ENCODE results near the gene RNF14.

DNA sequence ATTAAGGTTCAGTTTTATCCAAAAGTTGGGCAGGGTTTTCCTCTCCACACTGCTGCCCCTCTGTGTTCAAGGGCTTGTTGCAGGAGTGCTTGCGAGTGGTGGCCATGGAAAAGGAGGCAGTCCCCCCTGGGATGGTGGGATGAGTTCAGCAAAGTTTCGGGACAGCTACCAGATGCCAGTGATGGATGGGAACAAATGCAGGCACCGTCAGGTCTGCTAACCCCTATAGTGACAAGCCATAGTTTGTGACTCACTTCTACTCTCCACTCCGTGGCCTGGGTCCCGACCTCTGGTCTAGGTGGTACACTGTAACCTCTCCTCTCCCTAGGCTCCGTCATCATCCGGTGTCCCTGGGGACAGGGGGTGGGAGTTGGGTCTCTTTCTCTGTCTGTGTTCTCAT lies 3.8 kb upstream of the RNF14 start:
- TF ChIP-seq, protein P1, sequence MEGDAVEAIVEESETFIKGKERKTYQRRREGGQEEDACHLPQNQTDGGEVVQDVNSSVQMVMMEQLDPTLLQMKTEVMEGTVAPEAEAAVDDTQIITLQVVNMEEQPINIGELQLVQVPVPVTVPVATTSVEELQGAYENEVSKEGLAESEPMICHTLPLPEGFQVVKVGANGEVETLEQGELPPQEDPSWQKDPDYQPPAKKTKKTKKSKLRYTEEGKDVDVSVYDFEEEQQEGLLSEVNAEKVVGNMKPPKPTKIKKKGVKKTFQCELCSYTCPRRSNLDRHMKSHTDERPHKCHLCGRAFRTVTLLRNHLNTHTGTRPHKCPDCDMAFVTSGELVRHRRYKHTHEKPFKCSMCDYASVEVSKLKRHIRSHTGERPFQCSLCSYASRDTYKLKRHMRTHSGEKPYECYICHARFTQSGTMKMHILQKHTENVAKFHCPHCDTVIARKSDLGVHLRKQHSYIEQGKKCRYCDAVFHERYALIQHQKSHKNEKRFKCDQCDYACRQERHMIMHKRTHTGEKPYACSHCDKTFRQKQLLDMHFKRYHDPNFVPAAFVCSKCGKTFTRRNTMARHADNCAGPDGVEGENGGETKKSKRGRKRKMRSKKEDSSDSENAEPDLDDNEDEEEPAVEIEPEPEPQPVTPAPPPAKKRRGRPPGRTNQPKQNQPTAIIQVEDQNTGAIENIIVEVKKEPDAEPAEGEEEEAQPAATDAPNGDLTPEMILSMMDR (tag by site-specific recombination; IDR thresholded peaks at IDR 0.05) = no peak
- no peak for TF ChIP-seq ZNF248 (tag by site-specific recombination; IDR thresholded peaks at IDR 0.05)
- TF ChIP-seq, protein P2, sequence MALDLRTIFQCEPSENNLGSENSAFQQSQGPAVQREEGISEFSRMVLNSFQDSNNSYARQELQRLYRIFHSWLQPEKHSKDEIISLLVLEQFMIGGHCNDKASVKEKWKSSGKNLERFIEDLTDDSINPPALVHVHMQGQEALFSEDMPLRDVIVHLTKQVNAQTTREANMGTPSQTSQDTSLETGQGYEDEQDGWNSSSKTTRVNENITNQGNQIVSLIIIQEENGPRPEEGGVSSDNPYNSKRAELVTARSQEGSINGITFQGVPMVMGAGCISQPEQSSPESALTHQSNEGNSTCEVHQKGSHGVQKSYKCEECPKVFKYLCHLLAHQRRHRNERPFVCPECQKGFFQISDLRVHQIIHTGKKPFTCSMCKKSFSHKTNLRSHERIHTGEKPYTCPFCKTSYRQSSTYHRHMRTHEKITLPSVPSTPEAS (tag by site-specific recombination; IDR thresholded peaks at IDR 0.05) = no peak
- TF ChIP-seq ZNF335 (tag by site-specific recombination; conservative IDR thresholded peaks at IDR 0.05) = no peak

Data from HEK293 (cell line).